Tibial artery (tissue), 4 donors: Measurements from ENCODE around the gene FAM120AOS.
A peak's percentile ranks its signal among the peaks of the same experiment; 100 is the strongest.

Experiments
- DNase-seq, 2 donors: peaks; one replicate each; pipeline ENCODE4 v3.0.0-alpha.2; 2019
- H3K27ac ChIP-seq, 2 donors: fragments of 200-600 bp; sonication (generic) in 1 of 2; 1 replicate in 1 of 2; 2 replicates in 1 of 2; pipeline ENCODE4 v1.5.1; 2018 to 2019; ENCODE audit warnings: mild to moderate bottlenecking in 1 of 2
- H3K27me3 ChIP-seq, 2 donors: fragments of 200-600 bp; sonication (generic) in 1 of 2; one replicate each; pipeline versions ENCODE4 v1.5.1 to v1.6.0; 2016 to 2019
- H3K36me3 ChIP-seq, 3 donors: fragments of 200-600 bp; sonication (generic) in 2 of 3; one replicate each; pipeline ENCODE4 v1.5.1; 2016 to 2019; ENCODE audit warnings: mild to moderate bottlenecking in 2 of 3
- H3K4me1 ChIP-seq, 4 donors: fragments of 200-600 bp; sonication (generic) in 2 of 4; 1 replicate in 3 of 4; 2 replicates in 1 of 4; pipeline ENCODE4 v1.5.1; 2016 to 2019
- H3K4me3 ChIP-seq, 2 donors: fragments of 200-600 bp; sonication (generic) in 1 of 2; 1 replicate in 1 of 2; 2 replicates in 1 of 2; pipeline ENCODE4 v1.5.1; 2018 to 2019; ENCODE audit warnings: mild to moderate bottlenecking in 2 of 2
- H3K9me3 ChIP-seq, 3 donors: fragments of 200-600 bp; sonication (generic) in 1 of 3; one replicate each; pipeline ENCODE4 v1.5.1; 2016 to 2019
- intact Hi-C: fragments of 100-400 bp; cut with DNase I; formaldehyde crosslinking; loops from one replicate; pipeline ENCODE4 v1.15.0; 2023; ENCODE audit warnings: low total_unique reads
- TF ChIP-seq, protein P1 (sequence below), 2 experiments: fragments of 200-600 bp in 1 of 2; fragments of 450-650 bp in 1 of 2; IDR thresholded peaks; one replicate each; pipeline ENCODE4 v1.5.1; 2017 to 2019; ENCODE audit warnings: antibody characterized with exemption in 2 of 2, mild to moderate bottlenecking in 1 of 2, moderate library complexity in 1 of 2

Gene FAM120AOS

DNA sequence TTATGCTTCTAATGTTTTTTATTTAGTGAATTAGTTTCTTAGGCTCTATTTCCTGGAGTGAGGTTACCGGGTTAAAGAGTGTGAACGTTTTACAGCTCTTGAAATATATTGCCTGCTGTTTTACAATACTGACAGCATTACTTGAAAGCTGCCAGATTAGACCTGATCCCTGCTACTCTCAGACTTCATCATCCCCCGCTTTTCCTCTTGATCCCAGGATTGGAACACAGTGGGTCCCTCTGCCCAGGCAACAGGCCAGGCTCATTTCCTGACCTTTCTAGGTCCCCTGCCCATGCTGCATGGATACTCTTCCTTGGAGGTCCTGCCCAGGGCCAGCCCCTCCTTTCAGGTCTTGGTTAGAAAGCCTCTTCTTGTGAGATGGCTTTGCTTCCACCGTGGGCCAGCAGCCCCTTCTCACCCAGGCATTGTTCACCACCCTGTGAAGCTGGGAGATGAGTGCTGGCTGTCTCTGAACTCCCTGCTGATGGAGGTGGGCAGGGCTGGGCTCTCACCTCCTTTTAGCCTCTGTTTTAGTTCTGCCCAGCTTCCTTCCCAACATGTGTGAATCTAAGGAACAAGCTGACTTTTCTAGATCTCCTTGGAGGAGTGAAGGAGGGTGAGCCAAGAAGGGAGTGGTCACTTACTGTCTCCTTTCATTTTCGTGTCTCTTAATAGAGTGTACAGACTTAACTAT is 15.5 kb upstream of the FAM120AOS start:
- Histone ChIP-seq H3K4me1 (peaks cover 0 to 78% (median 36%) of the 10 kb centered on the region in 4 donors), H3K4me3 (no peak overlapping the region), H3K9me3 (no peaks in the 10 kb centered on the region), H3K36me3 (peaks cover 0 to 6% (median 4%) of the 10 kb centered on the region in 3 donors), H3K27ac (peak overlapping the region in 1 of 2 donors; percentile 26), H3K27me3 (no peaks in the 10 kb centered on the region)
- DNase-seq: no peak
- TF ChIP-seq, protein P1, sequence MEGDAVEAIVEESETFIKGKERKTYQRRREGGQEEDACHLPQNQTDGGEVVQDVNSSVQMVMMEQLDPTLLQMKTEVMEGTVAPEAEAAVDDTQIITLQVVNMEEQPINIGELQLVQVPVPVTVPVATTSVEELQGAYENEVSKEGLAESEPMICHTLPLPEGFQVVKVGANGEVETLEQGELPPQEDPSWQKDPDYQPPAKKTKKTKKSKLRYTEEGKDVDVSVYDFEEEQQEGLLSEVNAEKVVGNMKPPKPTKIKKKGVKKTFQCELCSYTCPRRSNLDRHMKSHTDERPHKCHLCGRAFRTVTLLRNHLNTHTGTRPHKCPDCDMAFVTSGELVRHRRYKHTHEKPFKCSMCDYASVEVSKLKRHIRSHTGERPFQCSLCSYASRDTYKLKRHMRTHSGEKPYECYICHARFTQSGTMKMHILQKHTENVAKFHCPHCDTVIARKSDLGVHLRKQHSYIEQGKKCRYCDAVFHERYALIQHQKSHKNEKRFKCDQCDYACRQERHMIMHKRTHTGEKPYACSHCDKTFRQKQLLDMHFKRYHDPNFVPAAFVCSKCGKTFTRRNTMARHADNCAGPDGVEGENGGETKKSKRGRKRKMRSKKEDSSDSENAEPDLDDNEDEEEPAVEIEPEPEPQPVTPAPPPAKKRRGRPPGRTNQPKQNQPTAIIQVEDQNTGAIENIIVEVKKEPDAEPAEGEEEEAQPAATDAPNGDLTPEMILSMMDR (IDR thresholded peaks at IDR 0.05): no peak
- intact Hi-C loops: no loop called here

DNA sequence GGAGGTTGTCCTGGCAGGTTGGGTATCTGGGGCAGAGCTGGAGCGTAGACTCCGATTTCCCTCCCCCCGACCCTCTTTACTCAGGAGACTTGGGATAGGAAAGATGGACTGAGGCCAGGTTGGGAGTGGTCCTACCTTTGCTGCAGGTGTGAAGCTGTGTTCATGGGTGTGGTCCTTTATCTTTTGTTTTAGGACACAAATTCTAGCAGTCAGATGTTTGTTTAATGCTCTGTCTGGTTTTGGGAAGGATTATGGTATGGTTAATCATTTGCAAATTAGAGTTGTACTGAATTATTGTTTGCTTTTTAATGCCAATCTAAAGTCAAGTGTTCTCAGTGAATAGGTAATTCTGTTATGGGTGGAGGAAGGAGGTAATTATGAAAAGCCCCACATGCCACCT is 14.1 kb upstream of the FAM120AOS start:
- intact Hi-C loops: no loop called here
- Histone ChIP-seq H3K27me3 (no peaks in the 10 kb centered on the region), H3K4me1 (peaks cover 0 to 70% (median 36%) of the 10 kb centered on the region in 4 donors), H3K4me3 (no peak overlapping the region), H3K9me3 (no peaks in the 10 kb centered on the region), H3K27ac (no peak overlapping the region), H3K36me3 (peaks cover 0 to 6% (median 4%) of the 10 kb centered on the region in 3 donors)
- DNase-seq: no peak
- TF ChIP-seq, protein P1 (IDR thresholded peaks at IDR 0.05): no peak

DNA sequence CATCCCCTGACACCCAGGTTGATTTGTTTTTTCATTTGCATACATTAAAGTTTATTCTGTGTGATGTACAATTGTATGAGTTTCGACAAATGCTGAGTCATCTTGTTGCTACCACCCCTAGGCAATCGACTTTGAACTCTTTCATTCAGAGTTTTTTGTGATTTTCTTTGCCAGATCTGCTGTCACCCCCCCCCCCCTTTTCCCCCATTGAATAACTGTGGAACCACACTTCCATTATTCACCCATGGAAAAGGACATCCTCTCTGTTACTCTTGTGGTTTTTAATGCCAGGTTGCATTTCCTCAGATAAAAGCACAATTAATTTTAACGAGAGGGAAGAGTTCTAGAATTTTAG is 13.7 kb upstream of the FAM120AOS start:
- TF ChIP-seq, protein P1 (IDR thresholded peaks at IDR 0.05): no peak
- DNase-seq: no peak
- H3K4me3 ChIP-seq: no peak overlapping the region
- H3K27me3 ChIP-seq: no peaks in the 10 kb centered on the region
- H3K36me3 ChIP-seq: peaks cover 0 to 6% (median 4%) of the 10 kb centered on the region in 3 donors
- H3K4me1 ChIP-seq: peaks cover 0 to 66% (median 36%) of the 10 kb centered on the region in 4 donors
- H3K9me3 ChIP-seq: no peaks in the 10 kb centered on the region
- no peak overlapping the region for H3K27ac ChIP-seq
- intact Hi-C loops: no loop called here

DNA sequence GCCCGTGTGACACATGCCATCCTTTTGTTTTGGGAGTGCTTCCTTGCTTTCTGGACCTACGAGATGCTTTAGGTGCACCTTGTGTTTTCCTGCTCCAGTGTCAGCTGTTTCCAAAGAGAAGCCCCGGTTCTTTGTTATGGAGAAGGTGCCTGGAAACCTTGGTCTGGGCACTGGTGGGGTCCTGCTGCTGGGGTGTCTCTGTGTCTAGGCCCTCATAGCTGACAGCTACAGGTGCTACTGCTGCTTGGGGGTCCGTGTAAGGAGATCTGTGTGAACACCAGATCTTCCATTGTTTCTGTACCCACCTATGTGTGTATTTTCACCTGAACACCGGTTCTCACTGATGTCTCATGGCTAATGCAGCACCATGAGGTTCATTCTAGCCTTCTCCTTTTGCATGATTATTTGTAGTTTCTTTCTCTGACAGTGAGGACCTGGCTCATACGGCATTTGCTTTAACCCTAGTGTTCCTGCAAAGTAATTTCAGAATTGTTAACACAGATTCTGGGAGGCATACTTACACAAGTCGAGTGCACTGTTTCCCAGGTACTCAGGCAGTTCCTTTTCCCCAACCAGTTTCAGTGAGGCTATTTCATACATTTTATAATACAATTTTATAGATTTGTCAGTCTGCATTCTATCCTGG is 13.2 kb upstream of the FAM120AOS start:
- no peak overlapping the region for H3K27ac ChIP-seq

DNA sequence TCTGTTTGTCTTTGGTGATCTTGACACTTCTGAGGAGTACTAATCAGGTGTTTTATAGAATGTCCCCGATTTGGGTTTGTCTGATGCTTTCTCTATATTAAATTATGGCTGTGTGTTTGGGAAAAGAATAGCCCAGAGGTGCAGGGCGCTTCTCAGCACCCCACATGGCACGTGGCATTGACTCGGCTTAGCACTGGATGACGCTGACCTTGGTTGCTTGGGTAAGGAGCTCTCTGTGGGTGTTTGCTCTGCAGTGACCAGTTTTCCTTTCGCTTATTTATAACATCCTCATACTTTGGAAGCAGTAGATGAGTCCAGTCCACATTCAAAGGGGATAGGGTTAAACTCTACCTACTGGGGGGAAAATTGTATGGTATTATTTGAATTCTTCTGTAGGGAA is 12.5 kb upstream of the FAM120AOS start:
- Histone ChIP-seq H3K27ac (no peak overlapping the region), H3K9me3 (no peaks in the 10 kb centered on the region), H3K4me3 (no peak overlapping the region), H3K4me1 (peaks cover 0 to 65% (median 36%) of the 10 kb centered on the region in 4 donors), H3K27me3 (no peaks in the 10 kb centered on the region), H3K36me3 (no peaks in the 10 kb centered on the region)
- intact Hi-C loops: no loop called here
- TF ChIP-seq, protein P1 (IDR thresholded peaks at IDR 0.05): no peak
- no peak for DNase-seq

More for the DNA sequence above, 13.2 kb upstream of the FAM120AOS start:
- Histone ChIP-seq H3K9me3 (no peaks in the 10 kb centered on the region), H3K27me3 (no peaks in the 10 kb centered on the region), H3K4me1 (peaks cover 0 to 62% (median 36%) of the 10 kb centered on the region in 4 donors), H3K4me3 (no peak overlapping the region), H3K36me3 (peaks cover 0 to 5% (median 0%) of the 10 kb centered on the region in 3 donors)
- TF ChIP-seq, protein P1 (IDR thresholded peaks at IDR 0.05): no peak
- intact Hi-C loops: no loop called here
- DNase-seq: no peak
